HG03460 (cell line): ENCODE results near the gene TSPAN18.

Source experiments
- ATAC-seq: cut with Tn5 transposase; IDR thresholded peaks from one replicate; pipeline ENCODE4 v1.9.1; 2021; ENCODE audit not compliant: unreplicated experiment

TSPAN18 gene

GRCh38 chr11:44973632-44974401, 247.1 kb downstream of the TSPAN18 start:
- ATAC-seq, result no peak

GRCh38 chr11:44974402-44975000, 247.7 kb downstream of the TSPAN18 start:
- ATAC-seq, result no peak

GRCh38 chr11:44976576-44976975, 249.8 kb downstream of the TSPAN18 start:
- ATAC-seq, result no peak

- no peak for ATAC-seq
These were observed 250.8 kb downstream of the TSPAN18 start for GRCh38 chr11:44977493-44977984.

GRCh38 chr11:44978274-44978960, 251.7 kb downstream of the TSPAN18 start:
- ATAC-seq, result no peak

GRCh38 chr11:44978961-44979331, 252.2 kb downstream of the TSPAN18 start:
- no peak for ATAC-seq

- no peak for ATAC-seq
These were observed 253.0 kb downstream of the TSPAN18 start for GRCh38 chr11:44979543-44980399.

GRCh38 chr11:44980533-44981427, 254.0 kb downstream of the TSPAN18 start:
- no peak for ATAC-seq
